NCI-H510A treated with DMSO at 0.1 percent for 48 hours (cell line): ENCODE results near the gene MMD2.
A peak's percentile ranks its signal among the peaks of the same experiment; 100 is the strongest.
"Not testable (repeated sequence)": the region's sequence is repeated elsewhere in the genome, so short reads cannot be mapped to it uniquely, and the experiment has no call there.

Experiments
- DNase-seq: peaks from one replicate; lab custom pipeline; 2025; lab: John Stamatoyannopoulos, UW

The MMD2 gene, protein sequence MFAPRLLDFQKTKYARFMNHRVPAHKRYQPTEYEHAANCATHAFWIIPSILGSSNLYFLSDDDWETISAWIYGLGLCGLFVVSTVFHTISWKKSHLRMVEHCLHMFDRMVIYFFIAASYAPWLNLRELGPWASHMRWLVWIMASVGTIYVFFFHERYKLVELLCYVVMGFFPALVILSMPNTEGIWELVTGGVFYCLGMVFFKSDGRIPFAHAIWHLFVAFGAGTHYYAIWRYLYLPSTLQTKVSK

DNA sequence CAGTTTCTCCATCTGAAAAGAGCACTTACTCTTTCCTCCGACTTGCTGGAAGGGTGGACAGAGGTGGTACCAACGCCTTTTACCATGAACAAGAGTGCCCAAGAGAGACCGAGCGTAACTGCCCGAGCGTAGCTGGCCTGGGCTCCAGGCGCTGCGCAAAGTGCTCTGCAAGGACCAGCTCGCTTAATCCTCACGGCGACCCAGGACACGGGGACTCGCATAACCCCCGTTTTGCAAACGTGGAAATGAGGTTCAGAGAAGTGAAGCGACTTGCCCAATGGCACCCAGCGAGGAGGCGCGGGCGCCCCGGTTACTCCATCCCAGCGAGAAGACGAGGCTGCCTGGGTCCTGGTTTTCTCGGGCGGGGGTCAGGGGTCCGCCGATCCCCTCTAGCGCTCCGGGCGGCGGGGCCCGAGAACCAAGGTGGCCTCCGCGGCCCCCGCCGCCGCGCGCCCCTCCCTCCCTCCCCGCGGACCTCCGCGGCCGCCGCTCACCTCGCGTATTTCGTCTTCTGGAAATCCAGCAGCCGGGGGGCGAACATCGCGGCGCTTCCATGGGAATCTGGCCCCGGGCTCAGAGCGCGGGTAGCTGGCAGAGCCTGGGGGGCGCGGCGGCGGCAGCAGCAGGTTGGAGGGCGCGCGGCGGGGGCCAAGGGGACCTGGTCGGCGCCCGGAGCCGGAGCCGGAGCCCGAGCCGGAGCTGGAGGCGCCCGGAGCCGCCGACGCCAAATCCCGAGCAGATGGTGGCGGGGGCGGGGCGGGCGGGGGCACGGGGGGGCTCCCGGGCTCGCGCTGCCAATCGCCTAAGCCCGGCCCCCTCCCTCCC lies at the start of gene MMD2:
TSS of gene MMD2 (minus strand) at position 711 of the 825 bp plus-strand sequence. CDS start at position 541, 170 bp downstream.
- no peak for DNase-seq

GRCh38 chr7:5005066-5005465 lies 46.1 kb upstream of the MMD2 start:
- DNase-seq = no peak

- DNase-seq = no peak
Observed at GRCh38 chr7:5001911-5002310, 42.9 kb upstream of the MMD2 start.

- no peak for DNase-seq
Observed at GRCh38 chr7:5001003-5001402, 42.0 kb upstream of the MMD2 start.

- DNase-seq = no peak
Observed at GRCh38 chr7:4999369-4999950, 40.5 kb upstream of the MMD2 start.

DNA sequence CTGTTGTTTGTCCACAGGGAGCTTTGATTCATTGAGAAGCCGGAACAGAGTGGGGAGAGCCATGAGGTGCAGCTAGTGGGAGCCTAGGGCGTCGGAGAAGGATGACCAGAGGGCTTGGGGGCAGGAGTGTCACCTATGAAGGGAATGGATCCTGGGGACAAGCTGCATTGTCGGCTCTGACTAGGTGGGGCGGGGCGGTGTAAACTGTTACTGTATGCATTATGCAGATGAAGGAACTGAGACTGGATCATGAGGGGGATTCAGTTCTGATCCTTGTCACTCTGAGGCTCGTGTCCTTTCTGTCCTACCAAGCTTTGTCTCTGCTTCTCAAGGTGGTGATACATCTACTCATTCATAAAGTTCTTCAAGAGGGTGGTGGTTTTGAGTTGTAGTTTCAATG lies 39.9 kb upstream of the MMD2 start:
- no peak for DNase-seq

DNA sequence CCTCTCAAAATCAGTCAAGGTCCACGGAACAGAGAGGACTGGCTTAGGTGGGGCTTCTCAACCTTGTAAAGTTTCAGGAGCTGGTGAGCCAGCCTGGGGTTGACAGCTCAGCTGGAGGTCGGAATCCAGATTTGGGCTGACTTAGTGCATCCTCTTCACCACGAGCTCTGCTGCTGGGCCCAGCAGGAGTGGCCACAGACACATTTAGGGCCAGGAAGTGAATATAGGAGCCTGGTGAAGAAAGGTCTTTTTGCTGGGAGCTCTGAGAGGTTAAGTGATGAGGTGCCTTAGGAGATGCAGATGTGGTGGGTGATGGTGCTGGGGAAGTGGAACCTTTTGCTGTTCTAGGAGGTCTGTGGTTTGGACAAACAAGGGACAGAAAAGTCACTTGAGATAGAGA lies 39.3 kb upstream of the MMD2 start:
- no peak for DNase-seq

- no peak for DNase-seq
Observed at GRCh38 chr7:4996696-4997222, 37.8 kb upstream of the MMD2 start.

- DNase-seq = no peak
Observed at GRCh38 chr7:4995429-4995969, 36.5 kb upstream of the MMD2 start.

DNA sequence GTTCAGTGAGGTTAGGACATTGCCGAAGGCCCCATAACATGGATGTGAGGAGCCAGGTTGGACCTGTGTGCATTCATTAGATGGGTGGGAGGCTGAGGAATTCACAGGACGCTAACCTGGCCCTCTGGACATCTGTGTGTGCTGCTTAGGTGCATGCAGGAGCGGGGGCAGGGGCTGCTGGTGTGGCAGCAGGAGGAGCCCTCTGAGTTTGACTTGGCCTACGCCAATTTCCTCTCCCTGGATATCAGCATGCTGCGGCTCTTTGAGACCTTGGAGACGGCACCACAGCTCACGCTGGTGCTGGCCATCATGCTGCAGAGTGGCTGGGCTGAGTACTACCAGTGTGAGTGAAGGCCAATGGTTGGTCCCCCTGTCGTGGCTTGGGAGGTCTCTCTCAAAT lies 34.5 kb upstream of the MMD2 start:
- no peak for DNase-seq

- not testable (repeated sequence) for DNase-seq
Observed at GRCh38 chr7:4982741-4983140, 23.8 kb upstream of the MMD2 start.

DNA sequence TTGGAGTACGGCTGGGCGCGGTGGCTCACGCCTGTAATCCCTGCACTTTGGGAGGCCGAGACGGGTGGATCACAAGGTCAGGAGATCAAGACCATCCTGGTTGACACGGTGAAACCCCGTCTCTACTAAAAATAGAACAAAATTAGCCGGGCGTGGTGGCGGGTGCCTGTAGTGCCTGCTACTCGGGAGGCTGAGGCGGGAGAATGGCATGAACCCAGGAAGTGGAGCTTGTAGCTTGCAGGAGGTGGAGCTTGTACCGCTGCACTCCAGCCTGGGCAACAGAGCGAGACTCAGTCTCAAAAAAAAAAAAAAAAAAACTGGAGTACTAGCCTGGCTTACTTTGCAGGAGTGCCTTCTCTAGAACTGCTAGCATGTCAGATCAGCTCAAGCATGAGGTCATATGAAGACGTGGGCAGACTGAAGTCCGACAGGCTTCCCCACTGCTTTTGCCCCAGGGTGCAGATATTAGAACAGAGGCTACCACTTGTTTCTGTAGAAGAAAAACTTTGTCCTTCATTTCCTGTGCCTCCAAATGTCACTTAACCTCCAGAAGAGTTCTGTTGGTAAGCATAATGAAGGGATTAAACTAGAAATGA lies 22.4 kb upstream of the MMD2 start:
- DNase-seq = not testable (repeated sequence)

GRCh38 chr7:4975626-4976025 lies 16.6 kb upstream of the MMD2 start:
- not testable (repeated sequence) for DNase-seq

GRCh38 chr7:4973728-4974198 lies 14.8 kb upstream of the MMD2 start:
- peak; percentile 83 for DNase-seq

- DNase-seq = not testable (repeated sequence)
Observed at GRCh38 chr7:4972446-4972845, 13.5 kb upstream of the MMD2 start.

DNA sequence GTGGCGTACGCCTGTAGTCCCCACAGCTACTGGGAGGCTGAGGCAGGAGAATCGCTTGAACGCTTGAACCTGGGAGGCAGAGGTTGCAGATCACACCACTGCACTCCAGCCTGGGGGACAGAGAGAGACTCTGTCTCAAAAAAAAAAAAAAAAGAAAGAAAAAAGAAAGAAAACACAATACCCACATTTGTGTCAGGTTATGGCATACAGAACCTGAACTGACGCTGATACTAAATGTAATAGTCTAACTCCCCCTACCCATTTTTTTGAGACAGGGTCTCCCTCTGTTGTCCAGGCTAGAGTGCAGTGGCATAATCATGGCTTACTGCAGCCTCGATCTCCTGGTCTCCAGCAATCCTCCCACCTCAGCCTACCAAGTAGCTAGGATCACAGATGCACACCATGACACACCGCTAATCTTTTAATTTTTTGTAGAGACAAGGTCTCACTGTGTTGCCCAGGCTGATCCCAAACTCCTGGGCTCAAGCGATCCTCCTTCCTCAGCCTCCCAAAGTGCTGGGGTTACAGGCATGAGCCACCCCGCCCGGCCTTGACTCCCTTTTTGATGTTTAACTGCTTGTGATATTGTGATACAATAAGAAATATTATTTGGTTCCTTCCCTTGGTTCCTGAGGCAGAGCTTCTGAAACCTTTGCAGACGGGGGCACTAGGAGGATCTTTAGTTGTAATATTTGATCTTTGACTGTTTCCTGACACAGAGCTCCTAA lies 6.5 kb upstream of the MMD2 start:
- DNase-seq = no peak

DNA sequence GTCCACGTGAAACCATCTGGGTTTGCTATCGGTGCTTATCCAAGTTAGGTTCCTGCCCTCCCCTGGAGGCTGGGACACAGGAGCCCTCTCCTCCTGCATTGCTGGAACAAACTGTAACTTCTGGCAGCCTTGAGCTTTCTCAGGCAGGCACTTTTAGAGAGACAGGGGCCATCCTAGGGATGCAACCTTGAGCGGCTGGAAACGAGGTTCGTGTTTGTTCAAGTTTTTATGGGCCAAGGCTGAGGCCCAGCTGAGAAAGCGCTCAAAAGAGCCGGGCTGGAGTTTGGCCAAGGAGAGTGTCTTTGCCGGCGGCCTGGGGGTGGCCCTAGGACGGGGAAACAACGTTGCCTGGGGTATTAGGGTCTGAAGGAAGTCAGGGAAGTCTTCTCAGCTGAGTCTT lies 5.5 kb upstream of the MMD2 start:
- DNase-seq = no peak

DNA sequence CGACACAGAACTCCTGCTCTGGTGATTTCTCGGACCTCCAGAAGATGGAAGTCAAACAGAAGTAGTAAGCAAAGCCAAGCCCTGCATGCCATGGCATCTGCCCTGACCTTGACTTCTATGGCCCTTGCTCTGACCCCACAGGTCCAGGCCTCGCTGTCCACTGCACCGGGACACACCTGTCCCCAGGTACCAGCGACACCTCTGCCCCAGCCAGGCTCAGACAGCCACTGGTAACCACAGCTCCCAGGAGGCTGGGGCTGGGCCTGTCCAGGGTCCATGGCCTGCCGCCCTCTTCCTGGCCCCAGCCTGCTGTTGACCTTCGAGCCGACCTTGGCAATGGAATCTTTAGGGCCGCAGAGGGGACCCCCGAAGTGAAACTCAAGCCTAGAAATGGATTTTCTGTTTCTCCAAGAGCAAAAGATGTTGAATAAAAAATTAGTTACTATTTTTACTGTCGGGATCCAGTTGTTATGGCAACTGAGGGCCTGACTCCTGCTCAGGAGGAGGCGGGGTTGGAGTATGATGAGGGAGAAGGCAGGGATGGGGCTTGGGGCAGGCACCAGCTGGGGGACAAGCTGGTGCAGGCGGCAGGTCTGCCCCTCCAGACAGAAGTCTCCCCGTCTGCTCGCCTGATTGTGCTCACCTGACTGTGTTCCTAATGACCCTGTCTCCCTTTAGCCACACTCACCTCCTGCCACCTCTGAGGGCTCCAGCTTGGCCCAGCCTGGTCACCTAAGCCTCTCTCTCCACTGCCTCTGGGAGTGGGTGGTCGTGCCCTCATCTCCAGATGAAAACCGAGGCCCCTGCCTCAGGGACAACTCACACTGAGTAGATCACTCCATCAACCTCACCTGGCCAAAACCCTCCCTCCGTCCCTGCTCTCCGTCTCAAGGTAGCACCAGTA lies 4.1 kb upstream of the MMD2 start:
- DNase-seq = no peak

- DNase-seq = no peak
Observed at GRCh38 chr7:4960363-4960762, 1.4 kb upstream of the MMD2 start.

GRCh38 chr7:4959893-4960292 lies 906 bp upstream of the MMD2 start:
- no peak for DNase-seq
